Heart left ventricle (tissue), 13 donors: Measurements from ENCODE around the gene TIMD4.

ENCODE experiments used
- CTCF ChIP-seq, 12 donors: fragments of 200-600 bp; sonication (generic) in 4 of 12; IDR thresholded peaks; one replicate each; pipeline versions ENCODE4 v1.5.0 to v1.8.0; 2018 to 2022; ENCODE audit warnings: antibody characterized with exemption in 12 of 12, mild to moderate bottlenecking in 5 of 12
- POLR2A ChIP-seq, 2 donors: fragments of 450-650 bp; IDR thresholded peaks; one replicate each; pipeline ENCODE4 v1.6.1; 2017; ENCODE audit warnings: antibody characterized with exemption in 2 of 2, mild to moderate bottlenecking in 2 of 2, moderate library complexity in 2 of 2
- donor health status: ischemic (EF 13 %, LVEDD 7.1; RV severe dilation, severe dysfunction).
- donor health status: DM: no; HTN: yes; CAD: no.
- donor health status: DM: no; HTN: no; CAD: no.
- donor health status: ischemic (EF 25% LVEDD 6.9; RV normal size, moderate dysfunction).
- donor health status: ischemic (EF 25% LVEDD 5.7; RV mildly dilated, moderate dysfunction).
- donor health status: ischemic (EF 35%, LVEDD 5.7; RV mildly dilated, moderate dysfunction).
- donor health status: nonischemic (EF 11% LVEDD 7.7; RV severe dilation, severe dysfunction).
- donor health status: DM: yes; HTN: yes; CAD: no.
- donor health status: PGD.
- donor health status: ischemic (EF 29% LVEDD 5.4; RV normal size, mild dysfunction).
- donor health status: nonischemic (EF 23%, LVEDD 6.1; RV moderate dilation, normal function).

- no peak for TF ChIP-seq CTCF (IDR thresholded peaks at IDR 0.05)
- no peak for TF ChIP-seq POLR2A (IDR thresholded peaks at IDR 0.05)
Measured at GRCh38 chr5:156914371-156914737, 48.7 kb downstream of the TIMD4 start.
